HG03045 (cell line): ENCODE data around the gene SEPTIN2.
"Not testable (repeated sequence)": the region's sequence is repeated elsewhere in the genome, so short reads cannot be mapped to it uniquely, and the experiment has no call there.

Experiments
- ATAC-seq: cut with Tn5 transposase; IDR thresholded peaks from one replicate; pipeline ENCODE4 v1.9.1; 2021; ENCODE audit warnings: mild to moderate bottlenecking, moderate library complexity; ENCODE audit not compliant: unreplicated experiment

Gene SEPTIN2

DNA sequence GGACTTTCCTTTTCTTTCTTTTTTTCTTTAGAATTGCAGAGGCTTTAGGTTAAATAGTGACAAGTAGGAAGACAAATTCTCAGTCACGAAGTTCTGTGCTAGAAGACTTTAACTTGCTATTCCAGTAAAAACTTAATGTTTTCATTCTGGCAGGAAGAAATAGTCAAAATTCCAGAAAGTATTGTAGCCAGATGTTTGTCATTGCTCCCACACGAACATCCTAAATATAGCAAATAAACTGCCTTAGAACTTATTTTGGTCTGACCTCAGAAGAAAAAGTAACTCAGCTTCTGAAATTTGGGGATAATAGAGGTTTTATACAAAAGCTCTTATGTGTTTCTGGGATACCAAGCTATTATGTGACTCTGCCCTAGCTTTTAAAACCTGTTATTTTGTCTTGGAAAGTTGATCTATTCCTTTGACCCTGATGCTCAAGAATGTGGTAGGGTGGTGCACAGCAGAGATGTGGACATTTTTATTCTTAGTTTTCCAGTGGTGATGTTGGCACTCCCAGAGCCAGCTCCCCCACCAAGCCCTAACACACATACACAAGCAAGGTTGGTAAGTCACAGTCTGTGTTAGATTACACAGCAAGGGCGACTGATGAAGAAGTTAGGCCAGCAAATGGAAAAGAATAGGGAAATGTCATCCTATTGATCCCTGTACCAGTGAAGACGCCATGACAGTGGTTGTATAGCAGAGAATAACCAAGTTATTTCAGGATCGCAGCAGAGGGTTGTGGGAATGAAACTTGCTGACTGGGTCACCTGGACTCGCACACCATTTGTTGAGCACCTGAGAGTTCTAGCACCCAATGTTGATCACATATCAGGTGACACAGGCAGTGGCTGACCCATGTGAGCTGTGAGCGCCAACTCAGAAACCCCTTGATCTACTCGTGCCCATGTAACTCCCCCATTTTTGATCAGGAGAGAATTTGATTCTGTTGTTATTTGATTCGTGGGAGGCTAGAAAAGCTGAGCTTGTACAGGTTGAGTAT, 64.1 kb downstream of the SEPTIN2 start:
- ATAC-seq, result no peak

DNA sequence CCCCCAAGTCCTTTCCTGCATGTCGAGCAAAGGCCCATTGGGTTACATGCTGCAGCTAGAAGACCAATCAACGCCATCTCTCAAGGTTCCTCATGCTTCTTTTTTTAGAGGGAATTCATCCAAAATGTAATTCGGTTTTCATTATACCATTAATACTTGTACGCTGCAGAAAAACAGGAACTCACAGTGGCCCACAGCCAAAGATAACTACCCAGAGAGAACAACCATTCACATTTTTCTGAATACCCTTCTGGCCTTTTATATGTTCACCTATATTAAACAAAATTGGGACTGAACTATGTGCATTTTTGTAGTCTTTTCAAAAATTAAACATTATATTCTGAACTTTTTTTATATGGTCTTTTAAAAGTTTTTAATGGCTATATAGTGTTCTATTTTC, 66.1 kb downstream of the SEPTIN2 start:
- ATAC-seq, result no peak

DNA sequence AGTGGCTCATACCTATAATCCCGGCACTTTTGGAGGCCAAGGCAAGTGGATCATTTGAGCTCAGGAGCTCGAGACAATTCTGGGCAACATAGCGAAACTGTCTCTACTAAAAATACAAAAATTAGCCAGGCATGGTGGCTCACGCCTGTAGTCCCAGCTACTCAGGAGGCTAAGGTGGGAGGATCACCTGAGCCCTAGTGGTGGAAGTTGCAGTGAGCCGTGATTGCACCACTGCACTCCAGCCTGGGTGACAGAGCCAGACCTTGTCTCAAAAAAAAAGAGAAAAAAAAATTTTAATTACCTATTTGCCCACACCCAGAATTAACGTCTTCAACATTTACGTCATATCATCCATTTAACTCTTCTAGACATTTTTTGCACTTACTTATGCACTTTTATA, 69.7 kb downstream of the SEPTIN2 start:
- not testable (repeated sequence) for ATAC-seq

DNA sequence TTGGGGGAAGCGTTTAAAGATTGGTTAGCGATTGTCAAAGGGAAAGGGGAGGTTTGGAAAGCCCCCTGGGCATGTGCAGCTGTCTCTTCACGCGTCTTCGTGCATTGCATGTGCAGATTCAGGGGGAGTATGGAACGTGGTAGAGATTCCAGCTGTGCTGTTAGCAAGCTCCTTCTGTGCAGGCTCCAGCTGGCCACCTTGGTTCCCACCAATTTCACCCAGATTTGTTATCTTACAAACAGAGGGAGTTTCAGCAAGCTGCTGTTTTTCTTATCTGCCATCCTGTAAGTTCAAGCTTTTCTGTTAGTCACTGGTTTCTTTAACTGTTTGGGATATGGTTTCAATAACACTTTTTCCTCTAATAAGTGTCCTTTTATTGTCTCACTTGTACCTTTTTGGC, 70.8 kb downstream of the SEPTIN2 start:
- no peak for ATAC-seq

DNA sequence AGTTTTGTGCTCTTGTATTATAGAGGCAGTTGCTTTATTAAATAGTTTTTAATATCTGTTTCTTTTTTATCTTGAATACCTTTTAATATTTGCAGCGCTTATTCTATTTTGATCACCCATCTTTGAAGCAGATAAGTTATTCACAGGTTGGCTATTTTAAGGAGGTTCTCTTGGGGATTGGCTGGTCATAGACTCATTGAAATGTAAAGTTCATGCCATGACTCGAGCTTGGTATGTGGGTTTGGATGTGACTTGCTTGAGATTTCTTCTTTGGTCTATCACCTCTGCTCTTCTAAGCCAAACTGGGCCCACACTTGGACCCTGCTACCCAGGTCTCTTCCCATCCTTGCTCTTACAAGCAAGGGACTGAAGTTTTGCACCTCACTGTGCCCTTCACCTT, 74.0 kb downstream of the SEPTIN2 start:
- no peak for ATAC-seq

DNA sequence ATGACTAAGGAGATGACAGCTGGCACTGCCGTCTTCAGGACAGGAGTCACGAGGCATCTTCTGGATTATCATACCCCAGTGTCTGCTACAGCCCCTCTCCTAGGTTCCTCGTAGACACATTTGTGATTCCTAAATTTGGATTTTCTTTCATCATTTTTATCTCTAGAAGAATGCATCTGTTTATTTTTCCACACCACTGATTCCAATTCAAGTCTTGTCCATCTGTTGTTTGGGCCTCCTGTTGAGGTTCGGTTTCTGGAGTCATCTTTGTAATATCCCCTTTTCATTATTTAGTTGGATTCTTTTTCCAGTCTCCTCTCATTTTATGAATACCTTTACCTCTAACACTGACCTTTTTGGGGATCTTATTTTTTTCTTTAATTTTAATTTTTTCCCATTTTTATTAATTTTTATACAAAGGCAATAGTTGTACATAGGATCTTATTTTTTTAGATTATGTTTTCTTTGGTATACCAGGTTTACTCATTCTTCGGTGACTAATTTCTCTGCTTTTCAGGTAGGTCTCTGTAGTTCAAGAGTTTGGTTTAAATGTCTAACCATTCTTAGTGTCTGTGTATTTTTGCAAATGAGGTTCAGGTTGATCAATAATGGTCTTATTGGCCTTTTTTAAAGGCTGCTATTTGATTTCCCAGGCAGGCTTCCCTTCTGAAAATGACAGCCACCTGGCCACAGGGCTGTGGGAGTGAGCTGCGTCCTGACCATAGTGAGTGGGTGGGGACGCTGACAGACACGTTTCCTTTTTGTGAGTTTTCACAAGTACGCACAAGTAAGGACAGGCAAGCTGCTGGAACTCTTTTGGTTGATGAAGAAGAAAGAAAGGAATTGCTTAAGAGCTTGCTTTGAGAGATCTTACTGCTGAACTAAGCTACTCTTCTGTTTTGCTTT, 74.8 kb downstream of the SEPTIN2 start:
- ATAC-seq, result no peak

DNA sequence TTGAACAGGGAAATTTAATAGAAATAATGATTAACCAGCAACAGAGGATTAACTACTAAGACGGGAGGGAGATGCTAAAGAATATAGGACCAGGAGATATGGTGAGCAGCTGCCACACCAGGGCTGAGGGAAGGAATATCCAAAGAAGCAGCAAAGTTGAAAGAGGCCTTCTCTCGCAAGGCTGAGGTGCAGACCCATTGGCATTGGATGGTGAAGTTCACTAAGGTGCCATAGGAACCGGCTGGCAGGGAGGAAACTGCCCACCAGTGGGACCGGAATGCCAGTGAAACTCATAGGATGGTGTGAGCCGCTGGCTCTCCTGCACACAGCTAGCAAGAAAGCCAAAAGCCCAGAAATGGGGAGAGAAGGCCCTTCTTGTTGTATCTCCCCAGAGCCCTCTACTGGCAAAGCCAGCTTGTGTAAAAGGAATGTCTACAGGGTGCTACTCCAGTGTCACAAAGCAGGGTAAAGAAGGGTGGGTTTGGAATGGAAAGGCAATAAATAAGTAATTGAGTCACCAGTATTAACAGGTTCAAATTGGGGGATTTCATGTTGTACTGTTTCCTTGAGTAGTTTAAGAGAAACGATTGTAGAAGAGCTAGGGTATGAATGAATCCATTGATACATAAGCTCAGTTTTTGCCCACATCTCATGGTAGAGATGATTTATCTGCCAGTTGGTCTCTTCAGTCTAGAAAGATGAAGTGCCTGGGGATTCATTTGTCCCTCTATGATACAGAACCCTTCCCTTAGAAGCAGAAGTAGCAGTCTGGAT, 76.4 kb downstream of the SEPTIN2 start:
- no peak for ATAC-seq

DNA sequence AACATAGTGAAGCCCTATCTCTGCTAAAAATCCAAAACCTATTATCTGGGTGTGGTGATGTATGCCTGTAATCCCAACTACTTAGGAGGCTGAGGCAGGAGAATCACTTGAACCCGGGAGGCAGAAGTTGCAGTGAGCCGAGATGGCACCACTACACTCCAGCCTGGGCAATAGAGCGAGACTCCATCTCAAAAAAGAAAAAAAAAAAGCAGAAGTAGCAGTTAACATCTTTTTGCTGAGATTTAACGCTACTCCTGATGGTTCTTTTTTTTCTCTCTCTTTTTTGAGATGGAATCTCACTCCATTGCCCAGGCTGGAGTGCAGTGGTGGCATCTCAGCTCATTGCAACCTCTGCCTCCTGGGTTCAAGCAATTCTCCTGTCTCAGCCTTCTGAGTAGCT, 77.0 kb downstream of the SEPTIN2 start:
- not testable (repeated sequence) for ATAC-seq

DNA sequence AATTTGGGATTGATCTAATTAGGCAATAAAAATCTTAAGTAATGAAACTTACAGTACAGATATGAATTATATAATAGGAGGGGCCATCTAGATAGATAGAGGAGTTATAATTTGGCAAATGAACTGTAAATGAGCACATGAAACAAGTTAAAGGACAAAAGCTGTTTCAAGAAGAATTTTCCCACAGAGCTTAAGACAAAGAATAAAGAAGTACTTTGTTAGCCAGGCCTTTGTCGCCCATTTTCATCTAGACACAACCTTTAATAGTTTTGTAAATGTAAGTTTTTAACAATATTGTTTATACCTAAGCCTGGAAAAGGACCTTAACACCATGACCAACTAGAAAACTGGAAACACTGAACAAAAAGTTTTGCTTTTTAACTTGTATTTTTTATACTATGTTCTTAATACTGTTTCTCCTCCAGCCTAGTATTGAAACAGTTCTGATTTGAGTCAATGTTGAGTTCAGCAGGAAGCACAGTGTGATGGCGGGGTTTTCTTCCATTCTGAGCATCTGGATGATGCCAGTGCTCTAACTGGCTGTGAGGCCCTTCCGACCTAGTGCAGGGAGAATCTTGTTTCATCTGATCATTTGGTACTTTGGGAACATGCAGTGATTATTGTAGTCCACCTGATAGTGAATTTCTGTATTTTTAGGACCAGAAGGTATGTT, 77.9 kb downstream of the SEPTIN2 start:
- no peak for ATAC-seq

DNA sequence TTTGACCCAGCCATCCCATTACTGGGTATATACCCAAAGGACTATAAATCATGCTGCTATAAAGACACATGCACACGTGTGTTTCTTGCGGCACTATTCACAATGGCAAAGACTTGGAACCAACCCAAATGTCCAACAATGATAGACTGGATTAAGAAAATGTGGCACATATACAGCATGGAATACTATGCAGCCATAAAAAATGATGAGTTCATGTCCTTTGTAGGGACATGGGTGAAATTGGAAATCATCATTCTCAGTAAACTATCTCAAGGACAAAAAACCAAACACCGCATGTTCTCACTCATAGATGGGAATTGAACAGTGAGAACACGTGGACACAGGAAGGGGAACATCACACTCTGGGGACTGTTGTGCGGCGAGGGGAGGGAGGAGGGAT, 81.1 kb downstream of the SEPTIN2 start:
- not testable (repeated sequence) for ATAC-seq

DNA sequence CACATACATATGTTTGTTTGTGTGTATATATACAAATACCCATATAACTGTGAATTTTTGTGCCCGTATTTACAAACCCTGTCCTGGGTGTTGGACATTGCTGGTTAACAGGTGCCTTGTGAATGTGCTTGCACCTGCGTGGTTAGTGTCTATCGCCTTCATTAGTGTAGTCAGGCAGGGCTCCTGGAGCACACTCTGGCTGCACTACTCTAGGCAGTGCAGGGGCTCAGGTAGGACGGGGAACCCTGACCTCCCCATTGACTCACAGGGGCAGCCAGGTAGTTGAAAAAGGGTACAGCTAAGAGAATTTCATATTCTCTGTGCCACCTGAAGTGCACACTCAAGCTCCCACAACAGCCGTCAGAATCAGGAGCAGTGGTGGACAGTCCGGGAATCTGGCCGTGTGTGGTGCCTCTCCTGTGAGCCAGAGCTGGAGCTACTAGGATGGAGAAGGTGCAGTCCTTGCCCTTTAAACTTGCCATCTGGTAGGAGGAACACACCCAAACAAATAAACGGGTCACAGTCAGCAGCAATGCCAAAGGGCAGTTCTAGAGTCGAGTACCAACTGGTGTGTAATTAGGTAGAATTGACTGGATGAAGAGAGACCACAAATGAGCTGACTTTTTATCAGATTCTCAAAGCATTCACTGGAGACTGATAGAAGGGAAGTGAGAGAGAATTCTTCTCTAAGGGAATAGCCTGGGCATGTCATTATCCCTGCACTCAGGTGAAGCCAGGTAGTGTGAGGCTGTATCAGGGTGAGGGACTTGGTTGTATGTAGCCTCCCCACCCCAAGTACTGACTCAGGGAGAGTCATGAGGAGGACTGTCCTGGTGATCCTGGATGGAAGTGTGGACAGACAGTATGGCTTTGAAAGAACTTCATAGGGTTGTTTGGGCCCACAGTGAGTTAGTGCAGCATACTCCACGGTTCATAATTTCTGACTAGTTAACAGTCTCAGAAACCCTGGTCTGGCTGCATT, 84.5 kb downstream of the SEPTIN2 start:
- no peak for ATAC-seq
